Subcutaneous adipose tissue (tissue), 4 donors: Measurements from ENCODE around the gene NAALADL2. TPM values are rescaled to one million over a fixed set of nuclear protein-coding genes. Genes with fewer than 3 reads are reported as not detected.

ENCODE experiments used
- total RNA-seq, 4 donors: library from RNA; depleted of rRNA; stranded (reverse); fragments of >200 nt; gene quantifications; one replicate each; pipeline ENCODE4 v1.1.0, GENCODE V29; 2016
- TF ChIP-seq, protein P1 (sequence below): fragments of 450-650 bp; IDR thresholded peaks from one replicate; pipeline ENCODE4 v1.5.1; 2016; ENCODE audit warnings: low read depth, mild to moderate bottlenecking, control low read depth, antibody characterized with exemption, moderate library complexity

Gene NAALADL2
- total RNA-seq, 4 donors from 2014 or later, result 9.4 to 18.1 (median 11.8) TPM

DNA sequence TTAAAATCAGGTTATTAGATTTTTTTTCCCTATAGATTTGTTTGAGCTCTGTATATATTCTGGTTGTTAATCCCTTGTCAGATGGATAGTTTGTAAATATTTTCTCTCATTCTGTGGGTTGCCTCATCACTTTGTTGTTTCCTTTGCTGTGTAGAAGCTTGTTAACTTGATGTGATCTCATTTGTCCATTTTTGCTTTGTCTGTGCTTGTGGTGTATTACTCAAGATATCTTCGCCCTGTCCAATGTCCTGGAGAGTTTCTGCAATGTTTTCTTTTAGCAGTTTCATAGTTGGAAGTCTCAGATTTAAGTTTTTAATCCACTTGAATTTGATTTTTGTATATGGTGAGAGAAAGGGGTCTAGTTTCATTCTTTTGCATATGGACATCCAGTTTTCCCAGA, 699.1 kb downstream of the NAALADL2 start:
- TF ChIP-seq, protein P1, sequence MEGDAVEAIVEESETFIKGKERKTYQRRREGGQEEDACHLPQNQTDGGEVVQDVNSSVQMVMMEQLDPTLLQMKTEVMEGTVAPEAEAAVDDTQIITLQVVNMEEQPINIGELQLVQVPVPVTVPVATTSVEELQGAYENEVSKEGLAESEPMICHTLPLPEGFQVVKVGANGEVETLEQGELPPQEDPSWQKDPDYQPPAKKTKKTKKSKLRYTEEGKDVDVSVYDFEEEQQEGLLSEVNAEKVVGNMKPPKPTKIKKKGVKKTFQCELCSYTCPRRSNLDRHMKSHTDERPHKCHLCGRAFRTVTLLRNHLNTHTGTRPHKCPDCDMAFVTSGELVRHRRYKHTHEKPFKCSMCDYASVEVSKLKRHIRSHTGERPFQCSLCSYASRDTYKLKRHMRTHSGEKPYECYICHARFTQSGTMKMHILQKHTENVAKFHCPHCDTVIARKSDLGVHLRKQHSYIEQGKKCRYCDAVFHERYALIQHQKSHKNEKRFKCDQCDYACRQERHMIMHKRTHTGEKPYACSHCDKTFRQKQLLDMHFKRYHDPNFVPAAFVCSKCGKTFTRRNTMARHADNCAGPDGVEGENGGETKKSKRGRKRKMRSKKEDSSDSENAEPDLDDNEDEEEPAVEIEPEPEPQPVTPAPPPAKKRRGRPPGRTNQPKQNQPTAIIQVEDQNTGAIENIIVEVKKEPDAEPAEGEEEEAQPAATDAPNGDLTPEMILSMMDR, result no peak

DNA sequence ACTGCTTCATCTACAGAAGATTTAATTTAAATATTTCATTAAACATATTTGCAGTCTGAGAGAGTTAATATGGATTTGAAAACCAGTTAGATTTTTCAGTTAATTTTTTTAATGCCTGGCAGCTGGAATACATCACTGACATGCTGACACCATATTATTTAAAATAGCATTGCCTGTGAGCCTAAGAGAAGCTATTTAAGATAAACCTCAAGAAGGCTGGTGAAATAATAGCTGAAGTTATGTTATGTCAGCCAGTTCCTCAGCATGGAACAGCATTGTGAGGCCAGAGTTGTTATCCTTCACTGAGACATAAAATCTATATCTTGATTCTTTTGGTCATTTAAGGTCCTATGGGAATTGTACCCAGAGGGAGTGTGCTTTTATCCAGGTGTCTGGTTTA, 705.2 kb downstream of the NAALADL2 start:
- TF ChIP-seq, protein P1, result no peak

DNA sequence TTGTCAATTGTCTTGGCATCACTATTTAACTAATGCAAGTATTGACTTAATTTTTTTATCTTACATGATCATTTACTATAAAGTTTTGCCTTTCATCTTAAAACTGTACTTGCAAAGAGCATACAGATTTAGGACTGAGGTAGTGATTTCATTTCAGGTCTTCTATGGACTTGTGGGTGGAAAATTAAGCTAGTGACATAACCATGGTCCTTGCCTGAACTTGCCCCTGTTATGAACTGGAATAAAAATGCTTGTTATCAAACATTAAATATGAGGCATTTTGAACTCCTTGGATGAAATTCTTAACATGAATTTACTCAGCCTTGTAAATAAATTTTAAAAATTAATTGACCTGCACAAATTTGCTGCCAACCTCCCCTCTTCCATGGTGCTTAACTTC, 712.0 kb downstream of the NAALADL2 start:
- TF ChIP-seq, protein P1, result no peak

DNA sequence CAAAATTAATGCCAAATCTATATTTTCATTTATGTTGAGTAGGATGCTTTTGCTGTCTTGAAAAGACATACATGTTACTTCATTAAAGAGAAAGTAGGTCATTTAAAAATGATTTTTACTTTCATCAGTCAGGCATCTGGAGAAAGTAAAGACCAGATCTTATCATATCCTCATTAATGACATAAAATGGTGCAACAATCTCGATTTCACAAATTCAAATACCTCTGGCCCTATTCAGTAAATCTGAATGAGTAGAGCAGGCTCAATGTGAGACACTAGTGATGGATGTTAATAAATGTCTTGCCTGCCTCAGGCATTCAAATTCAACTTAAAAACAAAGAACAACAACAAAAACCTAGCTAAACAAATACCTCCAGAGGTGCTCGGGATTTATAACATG, 714.1 kb downstream of the NAALADL2 start:
- TF ChIP-seq, protein P1, result no peak

DNA sequence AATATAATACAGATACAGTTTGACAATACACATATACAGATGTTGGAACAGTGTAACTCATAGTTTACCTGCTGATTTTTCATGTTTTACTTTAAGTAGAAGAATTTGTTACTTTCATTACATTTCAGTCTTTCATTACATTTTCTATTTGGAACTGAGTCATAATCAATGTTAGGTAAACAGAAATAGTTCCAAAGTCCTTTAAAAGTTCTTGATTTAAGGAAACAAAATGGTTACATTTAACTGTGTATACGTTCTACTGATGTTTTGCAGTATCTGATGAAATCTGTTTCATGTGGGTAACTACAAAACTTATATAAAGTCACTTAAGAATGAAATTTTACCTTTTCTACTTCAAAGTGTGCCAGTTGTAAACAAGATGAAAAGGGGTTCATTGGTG, 721.2 kb downstream of the NAALADL2 start:
- TF ChIP-seq, protein P1, result no peak

DNA sequence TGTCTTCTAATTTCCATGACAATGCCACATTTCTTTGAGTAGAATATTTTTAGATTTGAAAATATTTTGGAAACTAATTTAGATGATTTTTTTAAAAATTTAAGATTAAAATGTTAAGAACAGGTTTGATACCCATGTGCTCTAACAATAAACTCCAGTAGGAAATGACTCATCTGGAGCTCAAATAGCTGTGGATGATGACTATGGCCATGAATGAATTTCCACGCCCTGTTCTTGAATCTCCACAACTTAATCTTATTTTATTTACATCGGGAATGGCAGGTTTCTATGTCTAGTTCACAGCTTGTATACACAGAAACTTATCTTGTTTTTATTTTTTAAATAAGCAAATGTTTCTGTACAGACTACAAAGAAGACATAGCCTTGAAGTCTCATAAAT, 726.8 kb downstream of the NAALADL2 start:
- TF ChIP-seq, protein P1, result no peak

DNA sequence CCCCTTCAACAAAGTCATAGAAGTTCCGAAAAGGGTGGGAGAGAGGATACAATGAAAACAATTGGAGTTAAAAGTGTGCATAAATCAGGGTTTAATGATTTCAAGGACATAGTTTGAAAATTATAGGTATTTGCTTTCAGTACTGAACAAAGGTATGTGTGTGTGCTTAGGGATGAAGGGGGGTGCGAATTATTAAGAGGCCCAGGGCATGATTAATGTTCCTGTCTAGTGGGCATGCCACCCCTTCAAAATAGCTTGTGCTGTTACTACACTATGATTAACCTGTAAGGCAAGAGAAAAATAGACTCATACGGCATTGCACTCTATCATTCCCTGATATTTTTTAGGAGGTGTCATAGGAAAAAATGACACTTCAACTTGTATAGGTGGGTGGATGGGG, 731.6 kb downstream of the NAALADL2 start:
- TF ChIP-seq, protein P1, result no peak
